ENCODE measurements around the gene BTNL3. TPM values are rescaled to one million over a fixed set of nuclear protein-coding genes. Genes with fewer than 3 reads are reported as not detected.

Gene BTNL3
- total and polyA plus RNA-seq, 9 donors, result 0.12 to 0.36 TPM; not detected in 7

DNA sequence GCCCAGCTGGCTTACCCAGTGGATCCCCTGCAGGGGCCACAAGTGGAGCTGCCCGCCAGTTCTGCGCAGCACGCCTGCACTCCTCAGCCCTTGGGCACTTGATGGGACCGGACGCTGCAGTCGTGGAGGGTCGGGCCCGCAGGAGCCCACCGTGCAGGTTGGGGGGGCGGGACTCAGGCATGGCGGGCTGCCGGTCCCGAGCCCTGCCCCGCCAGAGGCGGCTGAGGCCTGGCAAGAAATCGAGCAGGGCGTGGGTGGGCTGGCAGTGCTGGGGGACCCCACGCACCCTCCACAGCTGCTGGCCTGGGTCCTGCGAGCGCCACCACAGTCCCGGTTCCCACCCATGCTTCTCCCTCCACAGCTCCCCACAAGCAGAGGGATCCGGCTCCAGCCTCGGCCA, 19.2 kb upstream of the BTNL3 start:
- 94 to 98% (median 96%) methylated on average over 18 to 23 of the region's 23 CpGs for WGBS, 3 donors
- no peak overlapping the region for H3K27ac ChIP-seq
- no peak overlapping the region for H3K4me3 ChIP-seq
- no peak for DNase-seq
- H3K4me1 ChIP-seq (ENCODE audit: insufficient read depth), result no peaks in the 10 kb centered on the region
- H3K36me3 ChIP-seq, result no peaks in the 10 kb centered on the region
- no peaks in the 10 kb centered on the region for H3K27me3 ChIP-seq
- H3K9me3 ChIP-seq, result no peaks in the 10 kb centered on the region
- TF ChIP-seq POLR2A (IDR thresholded peaks at IDR 0.05) (no peak), EP300 (IDR thresholded peaks at IDR 0.05) (no peak)
- TF ChIP-seq, protein P1, sequence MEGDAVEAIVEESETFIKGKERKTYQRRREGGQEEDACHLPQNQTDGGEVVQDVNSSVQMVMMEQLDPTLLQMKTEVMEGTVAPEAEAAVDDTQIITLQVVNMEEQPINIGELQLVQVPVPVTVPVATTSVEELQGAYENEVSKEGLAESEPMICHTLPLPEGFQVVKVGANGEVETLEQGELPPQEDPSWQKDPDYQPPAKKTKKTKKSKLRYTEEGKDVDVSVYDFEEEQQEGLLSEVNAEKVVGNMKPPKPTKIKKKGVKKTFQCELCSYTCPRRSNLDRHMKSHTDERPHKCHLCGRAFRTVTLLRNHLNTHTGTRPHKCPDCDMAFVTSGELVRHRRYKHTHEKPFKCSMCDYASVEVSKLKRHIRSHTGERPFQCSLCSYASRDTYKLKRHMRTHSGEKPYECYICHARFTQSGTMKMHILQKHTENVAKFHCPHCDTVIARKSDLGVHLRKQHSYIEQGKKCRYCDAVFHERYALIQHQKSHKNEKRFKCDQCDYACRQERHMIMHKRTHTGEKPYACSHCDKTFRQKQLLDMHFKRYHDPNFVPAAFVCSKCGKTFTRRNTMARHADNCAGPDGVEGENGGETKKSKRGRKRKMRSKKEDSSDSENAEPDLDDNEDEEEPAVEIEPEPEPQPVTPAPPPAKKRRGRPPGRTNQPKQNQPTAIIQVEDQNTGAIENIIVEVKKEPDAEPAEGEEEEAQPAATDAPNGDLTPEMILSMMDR (IDR thresholded peaks at IDR 0.05), result no peak
- intact Hi-C loops (cut with DNase I), result no loop called here

DNA sequence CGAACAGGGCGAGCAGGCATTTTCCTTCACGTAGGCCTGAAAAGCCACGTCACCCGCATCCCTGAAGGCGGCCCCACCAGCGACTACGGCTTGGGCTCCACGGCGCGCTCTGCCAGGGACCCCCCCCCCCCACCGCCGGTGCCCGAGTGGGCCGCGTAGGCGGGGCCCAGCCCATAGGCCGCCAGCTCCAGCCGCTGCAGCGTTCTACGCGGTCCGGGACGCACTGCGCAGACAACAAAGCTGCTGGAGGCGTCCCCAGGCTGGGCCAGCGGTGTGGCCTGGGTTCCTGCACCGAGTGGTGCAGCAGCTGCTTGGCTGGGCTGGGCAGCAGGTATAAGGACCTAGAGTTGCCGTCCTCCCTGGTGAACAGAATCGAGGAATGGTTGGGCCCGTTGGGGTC, 18.3 kb upstream of the BTNL3 start:
- DNase-seq, result no peak
- WGBS, 3 donors, result 95 to 97% (median 96%) methylated on average over 11 to 31 of the region's 31 CpGs
- Histone ChIP-seq H3K27me3 (no peaks in the 10 kb centered on the region), H3K27ac (no peak overlapping the region), H3K4me1 (ENCODE audit: insufficient read depth) (no peaks in the 10 kb centered on the region), H3K4me3 (no peak overlapping the region), H3K9me3 (no peaks in the 10 kb centered on the region), H3K36me3 (no peaks in the 10 kb centered on the region)
- TF ChIP-seq POLR2A (IDR thresholded peaks at IDR 0.05) (no peak), EP300 (IDR thresholded peaks at IDR 0.05) (no peak)
- TF ChIP-seq, protein P1 (IDR thresholded peaks at IDR 0.05), result no peak
- intact Hi-C loops (cut with DNase I), result no loop called here

DNA sequence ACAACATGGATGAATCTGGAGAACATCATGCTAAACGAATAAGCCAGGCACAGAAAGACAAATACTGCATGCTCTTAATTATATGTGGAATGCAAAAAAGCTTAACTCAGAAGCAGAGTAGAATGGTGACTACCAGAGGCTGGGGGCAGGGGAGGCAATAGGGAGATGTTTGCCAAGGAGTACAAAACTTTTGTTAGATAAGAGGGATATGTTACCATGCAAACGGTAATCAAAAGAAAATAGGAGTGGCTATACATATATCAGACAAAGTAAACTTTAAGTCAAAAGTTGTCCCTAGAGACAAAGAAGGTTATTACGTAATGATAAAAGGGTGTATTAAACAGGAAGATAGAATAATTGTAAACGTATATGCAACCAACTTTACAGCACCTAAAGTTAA, 17.8 kb upstream of the BTNL3 start:
- H3K27ac ChIP-seq, result no peak overlapping the region
- H3K4me1 ChIP-seq (ENCODE audit: insufficient read depth), result no peaks in the 10 kb centered on the region
- H3K9me3 ChIP-seq, result no peaks in the 10 kb centered on the region
- no peak overlapping the region for H3K4me3 ChIP-seq
- H3K36me3 ChIP-seq, result no peaks in the 10 kb centered on the region
- TF ChIP-seq POLR2A (IDR thresholded peaks at IDR 0.05), result no peak
- TF ChIP-seq, protein P1 (IDR thresholded peaks at IDR 0.05), result no peak
- TF ChIP-seq EP300 (IDR thresholded peaks at IDR 0.05), result no peak
- H3K27me3 ChIP-seq, result no peaks in the 10 kb centered on the region
- no peak for DNase-seq
- 68 to 83% (median 69%) methylated on average over 4 of the region's 4 CpGs for WGBS, 3 donors
- intact Hi-C loops (cut with DNase I), result no loop called here

DNA sequence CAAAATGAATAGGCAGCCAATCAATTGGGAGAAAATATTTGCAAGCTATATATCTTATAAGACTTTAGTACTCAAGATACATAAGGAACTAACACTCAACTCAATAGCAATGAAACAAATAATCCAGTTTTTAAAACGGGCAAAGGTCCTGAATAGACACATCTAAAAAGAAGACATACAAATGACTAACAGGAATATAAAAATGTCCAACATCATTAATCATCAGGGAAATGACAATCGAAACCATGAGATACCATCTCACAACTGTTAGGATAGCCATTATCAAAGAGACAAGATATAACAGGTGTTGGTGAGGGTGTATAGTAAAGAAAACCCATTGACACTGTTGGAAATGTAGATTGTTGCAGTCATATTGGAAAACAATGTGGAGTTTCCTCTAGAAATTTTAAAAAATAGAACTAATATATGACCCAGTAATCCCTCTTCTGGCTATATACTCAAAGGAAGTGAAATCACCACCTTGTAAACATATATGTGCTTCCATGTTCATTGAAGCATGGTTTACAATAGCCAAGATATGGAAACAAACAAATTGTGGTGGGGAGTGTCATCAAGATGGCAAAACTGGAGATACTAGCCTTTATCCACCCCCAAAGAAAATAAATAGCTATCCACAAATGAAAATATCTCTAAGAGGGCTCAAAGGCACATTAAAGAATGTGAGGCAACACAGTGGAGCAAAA, 13.9 kb upstream of the BTNL3 start:
- Histone ChIP-seq H3K4me3 (no peak overlapping the region), H3K27ac (no peak overlapping the region), H3K27me3 (no peaks in the 10 kb centered on the region), H3K4me1 (ENCODE audit: insufficient read depth) (no peaks in the 10 kb centered on the region), H3K9me3 (no peaks in the 10 kb centered on the region), H3K36me3 (no peaks in the 10 kb centered on the region)
- TF ChIP-seq, protein P1 (IDR thresholded peaks at IDR 0.05), result no peak
- no peak for TF ChIP-seq POLR2A (IDR thresholded peaks at IDR 0.05)
- WGBS, 3 donors, result 70 to 78% (median 72%) methylated on average over 2 of the region's 2 CpGs
- no peak for DNase-seq
- intact Hi-C loops (cut with DNase I), result no loop called here
